GM12891 (cell line): ENCODE data around the gene STX10.
A peak's percentile ranks its signal among the peaks of the same experiment; 100 is the strongest.

Experiments
- DNase-seq: peaks from one replicate; pipeline ENCODE4 v3.0.0; 2011; ENCODE audit warnings: low spot score; ENCODE audit not compliant: insufficient read length
- FAIRE-seq: peaks from 2 replicates; lab custom pipeline; 2011; peaks lifted over from hg19 to GRCh38; lab: Jason Lieb, UNC
- PAX5 ChIP-seq: IDR thresholded peaks from 2 replicates; pipeline ENCODE4 v1.6.1; 2011; ENCODE audit warnings: low read length, moderate library complexity, mild to moderate bottlenecking; ENCODE audit not compliant: insufficient read depth, severe bottlenecking
- POLR2A ChIP-seq: IDR thresholded peaks from 2 replicates; pipeline ENCODE4 v1.6.1; 2011; ENCODE audit warnings: low read depth, low read length, control low read depth
- POLR2AphosphoS5 ChIP-seq: IDR thresholded peaks from 2 replicates; pipeline ENCODE4 v1.6.1; 2011; ENCODE audit warnings: low read depth, low read length, control low read depth
- POU2F2 ChIP-seq: IDR thresholded peaks from 2 replicates; pipeline ENCODE4 v1.6.1; 2011; ENCODE audit warnings: low read depth, mild to moderate bottlenecking, control low read depth, low read length, moderate library complexity
- SPI1 ChIP-seq: IDR thresholded peaks from 2 replicates; pipeline ENCODE4 v1.6.1; 2011; ENCODE audit warnings: low read depth, low read length, control low read depth
- TAF1 ChIP-seq: IDR thresholded peaks from 2 replicates; pipeline ENCODE4 v1.6.1; 2011; ENCODE audit warnings: low read depth, low read length, control low read depth

STX10 gene

DNA sequence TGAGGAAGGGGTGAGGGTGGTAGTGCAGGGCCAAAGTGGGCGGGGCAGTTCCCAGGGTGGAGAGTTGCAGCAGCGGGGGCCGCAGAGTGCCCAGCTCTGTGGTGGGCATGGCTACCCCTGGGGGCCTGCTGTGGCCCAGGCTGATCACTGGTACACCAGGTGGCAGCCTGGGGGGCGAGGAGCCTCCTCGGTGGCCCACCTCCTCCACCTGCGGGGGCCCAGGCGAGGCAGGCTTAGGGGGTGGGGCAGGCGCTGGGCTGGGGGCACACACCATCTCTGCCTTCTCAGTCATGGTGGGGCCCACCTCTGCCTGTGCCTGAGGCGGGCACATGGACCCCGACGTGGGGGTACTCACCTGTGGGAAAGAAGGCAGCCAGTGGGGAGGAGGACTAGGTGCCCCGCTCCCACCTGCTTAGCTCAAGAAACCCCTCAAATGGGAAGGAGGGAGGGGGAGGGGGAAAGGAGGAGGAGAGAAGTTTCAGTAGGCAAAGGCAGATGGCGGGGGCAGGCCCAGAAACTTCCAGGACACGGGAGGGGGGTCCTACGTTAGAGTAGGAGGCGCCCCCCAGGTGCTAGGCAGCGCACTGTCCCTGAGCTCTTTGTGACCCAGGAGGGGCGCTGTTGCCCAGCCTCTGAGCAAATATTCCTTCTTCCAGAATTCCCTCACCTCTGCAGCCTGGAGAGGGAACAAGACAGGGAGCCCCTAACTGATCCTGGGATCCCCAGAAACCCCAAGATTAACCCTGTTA is 49.2 kb downstream of the STX10 start:
- FAIRE-seq (no peak), DNase-seq (no peak)

DNA sequence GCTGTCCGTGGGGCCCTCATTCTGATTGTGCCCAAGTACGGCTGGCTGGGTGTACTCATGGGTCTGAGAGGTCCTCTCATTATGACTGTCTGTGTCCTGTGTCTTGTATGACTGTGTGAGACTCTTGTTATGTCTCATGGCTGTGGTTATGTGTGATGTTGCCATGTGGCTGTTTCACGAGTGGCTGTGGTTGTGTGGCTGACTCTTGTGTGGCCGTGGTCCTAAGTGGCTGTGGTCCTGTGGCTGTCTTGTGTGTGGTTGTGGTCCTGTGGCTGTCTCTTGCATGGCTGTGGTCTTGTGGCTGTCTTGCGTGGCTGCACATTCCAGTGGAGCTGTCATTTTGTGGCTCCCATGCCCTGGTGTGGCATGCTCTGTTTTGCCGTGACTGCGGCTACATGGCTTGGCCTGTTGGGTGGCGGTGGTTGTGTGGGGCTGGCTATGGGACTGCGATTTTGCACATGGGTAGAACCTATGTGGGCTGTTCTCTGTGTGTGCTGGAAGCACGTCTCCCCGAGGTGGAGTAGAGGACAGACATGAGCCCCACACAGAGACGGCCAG is 50.1 kb downstream of the STX10 start:
- TF ChIP-seq POU2F2: peak; percentile 94; the same call in 1 of the 2 replicates
- TF ChIP-seq SPI1: no peak
- no peak for TF ChIP-seq POLR2A
- peak; percentile 85 for TF ChIP-seq PAX5
- no peak for TF ChIP-seq TAF1
- peak; percentile 47; the same call in 1 of the 2 replicates for TF ChIP-seq POLR2AphosphoS5
- FAIRE-seq (peak; percentile 99), DNase-seq (peak; percentile 71)

More for the DNA sequence above, 49.2 kb downstream of the STX10 start:
- TF ChIP-seq POU2F2 (no peak), TAF1 (no peak), PAX5 (no peak), POLR2AphosphoS5 (no peak), SPI1 (no peak), POLR2A (no peak)

- DNase-seq (peak; percentile 71), FAIRE-seq (no peak)
- TF ChIP-seq TAF1 (no peak), POLR2A (no peak), SPI1 (no peak), PAX5 (no peak), POLR2AphosphoS5 (no peak), POU2F2 (no peak)
These were observed 50.8 kb downstream of the STX10 start for GRCh38 chr19:13099073-13099999.

GRCh38 chr19:13098277-13099072 is 51.7 kb downstream of the STX10 start:
- DNase-seq: no peak
- no peak for FAIRE-seq
- TF ChIP-seq SPI1 (no peak), POU2F2 (no peak), POLR2AphosphoS5 (no peak), TAF1 (no peak)

DNA sequence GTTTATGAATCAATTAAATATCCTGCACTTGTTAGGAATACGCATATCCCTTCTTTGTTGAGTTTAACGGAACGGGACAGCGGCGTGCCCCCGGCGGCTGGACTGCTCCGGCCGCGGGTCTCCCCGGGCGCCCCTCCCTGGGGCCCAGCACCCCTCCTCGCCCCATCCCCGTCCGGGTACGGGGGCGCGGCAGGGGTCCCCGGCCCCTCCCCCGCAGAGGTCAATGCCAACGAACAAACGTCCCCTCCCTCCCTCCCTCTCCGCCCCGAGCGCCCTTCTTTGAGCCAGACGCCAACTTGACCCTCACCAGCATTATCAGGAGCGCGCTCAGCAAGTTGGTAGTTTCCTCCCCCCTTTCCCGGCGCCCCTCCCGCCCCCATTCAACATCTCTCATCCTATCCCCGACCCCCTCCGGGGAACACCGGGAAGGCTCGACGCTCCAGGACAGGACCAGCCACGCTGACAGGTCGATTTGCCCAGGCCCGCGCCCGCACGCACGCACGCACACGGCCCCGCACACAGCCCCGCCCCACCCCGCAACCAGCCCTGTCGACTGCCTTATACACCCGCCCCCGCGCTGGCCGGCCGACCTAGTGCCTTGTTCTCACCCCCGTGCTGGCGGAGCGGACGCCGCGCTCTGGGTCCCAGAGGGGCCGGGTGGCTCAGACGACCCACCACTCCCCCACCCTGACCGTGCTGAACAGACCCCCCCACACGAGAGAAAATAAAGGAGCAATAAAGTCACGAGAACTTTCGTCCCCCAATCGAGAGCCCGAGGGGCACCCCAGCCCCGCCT is 52.5 kb downstream of the STX10 start:
- TF ChIP-seq SPI1: no peak
- no peak for TF ChIP-seq POLR2A
- TF ChIP-seq POU2F2: no peak
- no peak for TF ChIP-seq POLR2AphosphoS5
- no peak for TF ChIP-seq TAF1
- no peak for TF ChIP-seq PAX5
- no peak for FAIRE-seq
- DNase-seq: no peak

DNA sequence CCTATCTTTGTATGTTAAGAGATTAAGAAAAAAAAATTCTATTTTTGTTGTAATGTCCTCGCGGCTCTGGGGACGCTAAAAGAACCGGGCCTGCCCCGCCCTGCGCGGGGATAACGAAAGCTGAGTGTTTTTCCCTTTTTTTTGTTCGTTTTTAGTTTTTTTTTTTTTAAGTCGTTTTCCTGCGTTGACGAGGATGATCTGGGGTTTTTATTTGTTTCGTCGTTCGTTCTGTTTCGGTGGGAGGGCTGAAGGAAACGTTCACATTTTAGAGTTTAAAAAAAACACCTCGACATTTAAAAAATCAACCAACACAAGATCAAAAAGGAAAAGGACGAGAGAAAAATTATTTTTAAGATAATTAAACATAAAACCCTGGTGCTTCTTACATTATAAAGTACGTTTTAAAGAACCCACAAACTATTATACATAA is 53.1 kb downstream of the STX10 start:
- TF ChIP-seq SPI1: no peak
- TF ChIP-seq POLR2A: no peak
- TF ChIP-seq POU2F2: no peak
- no peak for TF ChIP-seq TAF1
- TF ChIP-seq PAX5: no peak
- TF ChIP-seq POLR2AphosphoS5: no peak
- DNase-seq: no peak
- FAIRE-seq: no peak

GRCh38 chr19:13095934-13096927 is 53.9 kb downstream of the STX10 start:
- DNase-seq (no peak), FAIRE-seq (peak; percentile 65)
- TF ChIP-seq PAX5: no peak
- no peak for TF ChIP-seq POU2F2
- no peak for TF ChIP-seq POLR2A
- no peak for TF ChIP-seq POLR2AphosphoS5
- TF ChIP-seq SPI1: no peak
- no peak for TF ChIP-seq TAF1
